Measurements from ENCODE around the gene SLC7A11.

Gene SLC7A11

GRCh38 chr4:138140879-138141278, 101.3 kb downstream of the SLC7A11 start:
- no peak for FAIRE-seq

GRCh38 chr4:138138774-138139173, 103.4 kb downstream of the SLC7A11 start:
- no peak for FAIRE-seq

GRCh38 chr4:138135610-138136009, 106.5 kb downstream of the SLC7A11 start:
- no peak for FAIRE-seq

GRCh38 chr4:138118270-138118669, 123.9 kb downstream of the SLC7A11 start:
- FAIRE-seq, result no peak

GRCh38 chr4:138115053-138115452, 127.1 kb downstream of the SLC7A11 start:
- FAIRE-seq, result no peak

- FAIRE-seq, result no peak
Observed at GRCh38 chr4:138114434-138114833, 127.7 kb downstream of the SLC7A11 start.

Data from TTC549 (cell line).